ENCODE data around the gene ATXN2L.
"Not testable (repeated sequence)": the region's sequence is repeated elsewhere in the genome, so short reads cannot be mapped to it uniquely, and the experiment has no call there.

ATXN2L gene

GRCh38 chr16:28822520-28823290 lies at the start of gene ATXN2L:
TSS of gene ATXN2L (plus strand) at chr16:28822999. CDS start at chr16:28823260, 261 bp downstream.
- DNase-seq: peak; percentile 78 to 98 (median 90)

DNA sequence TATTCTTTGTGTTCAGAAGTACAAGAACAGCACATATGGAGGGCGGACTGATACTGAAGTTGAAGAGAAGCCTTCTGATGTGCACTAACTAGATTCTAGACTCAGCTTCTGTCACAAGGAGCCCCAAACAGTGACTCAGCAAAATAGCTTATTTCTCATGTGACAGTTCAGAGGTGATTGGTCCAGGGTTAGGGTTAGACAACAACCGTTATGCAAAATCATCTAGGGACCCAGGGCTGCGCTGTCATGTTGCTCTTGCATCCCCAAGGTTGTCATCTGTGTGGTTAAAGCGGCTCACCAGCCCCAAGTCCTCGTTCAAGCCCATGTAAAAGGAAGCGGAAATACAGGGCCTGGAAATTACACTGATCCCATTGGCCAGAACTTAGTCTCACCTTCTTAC lies 41.1 kb upstream of the ATXN2L start:
- DNase-seq: not testable (repeated sequence)

DNA sequence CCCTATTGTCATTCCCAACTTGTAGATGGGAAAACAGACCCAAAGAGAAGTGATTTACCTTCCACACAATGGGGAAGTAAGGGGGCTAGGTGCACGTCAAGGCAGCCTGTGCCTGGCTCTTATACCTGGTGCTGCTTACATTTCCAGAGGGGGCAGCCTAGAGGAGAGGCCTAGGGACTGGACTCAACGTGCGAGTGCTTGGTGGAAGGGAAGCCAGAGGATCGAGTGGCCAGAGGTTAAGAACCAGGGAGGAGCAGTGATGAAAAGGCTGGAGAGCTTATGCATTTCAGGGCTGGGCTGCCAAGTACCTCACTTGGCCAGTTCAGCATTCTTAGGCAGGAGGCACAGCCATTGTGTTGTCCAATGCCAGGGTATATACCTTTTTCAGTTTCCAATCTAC lies 40.4 kb upstream of the ATXN2L start:
- DNase-seq: not testable (repeated sequence)

DNA sequence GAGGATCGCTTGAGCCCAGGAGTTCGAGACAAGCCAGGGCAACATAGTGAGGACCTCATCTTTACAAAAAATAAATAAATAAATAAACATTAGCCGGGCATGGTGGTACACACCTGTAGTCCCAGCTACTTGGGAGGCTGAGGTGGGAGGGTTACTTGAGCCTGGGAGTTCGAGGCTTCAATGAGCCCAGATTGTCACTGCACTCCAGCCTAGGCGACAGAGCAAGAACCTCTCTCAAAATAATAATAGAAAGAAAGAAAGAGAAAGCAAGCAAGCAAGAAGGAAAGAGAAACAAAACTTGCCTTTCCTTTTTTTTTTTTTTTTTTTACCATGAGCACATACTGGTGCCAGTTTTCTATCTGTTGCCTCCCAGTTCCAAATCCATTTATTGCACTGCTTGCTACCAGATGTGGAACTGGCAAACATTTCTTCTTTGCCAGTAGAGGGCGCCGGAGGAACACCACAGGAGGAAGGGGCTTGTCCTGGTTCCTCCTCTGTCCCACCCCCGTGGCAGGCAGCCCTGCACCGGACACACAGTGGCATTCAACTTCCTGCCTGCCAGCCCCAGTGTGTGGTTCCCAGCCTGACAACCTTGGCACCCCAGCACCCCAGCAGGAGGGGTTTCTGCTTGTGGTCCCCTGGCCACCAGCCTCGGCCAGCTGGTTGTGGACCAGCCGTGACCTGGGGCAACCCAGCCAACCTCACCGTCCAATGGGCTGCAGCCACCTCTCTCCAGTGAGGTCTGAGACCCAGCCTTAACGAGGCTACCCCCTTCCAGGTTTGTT lies 20.4 kb upstream of the ATXN2L start:
- DNase-seq: peak in 8 of 14 donors; percentile 1 to 58 (median 32)

- not testable (repeated sequence) for DNase-seq
Measured at GRCh38 chr16:28807445-28808120, 15.2 kb upstream of the ATXN2L start.

DNA sequence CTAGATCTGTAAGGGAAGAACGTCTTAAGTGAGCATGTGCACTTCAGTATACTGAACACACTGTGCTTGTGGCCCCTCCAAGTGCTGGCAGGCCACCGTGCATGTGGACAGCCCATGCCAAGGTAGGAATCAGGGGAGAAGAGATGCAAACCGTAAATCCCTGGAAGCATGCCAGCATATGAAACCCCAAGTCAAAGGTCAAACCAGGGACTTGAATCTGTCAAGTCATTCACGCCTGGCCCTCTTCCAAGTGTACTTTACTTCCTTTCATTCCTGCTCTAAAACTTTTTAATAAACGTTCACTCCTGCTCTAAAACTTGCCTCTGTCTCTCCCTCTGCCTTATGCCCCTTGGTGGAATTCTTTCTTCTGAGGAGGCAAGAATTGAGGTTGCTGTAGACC lies 2.8 kb upstream of the ATXN2L start:
- DNase-seq: no peak

- not testable (repeated sequence) for DNase-seq
Measured at GRCh38 chr16:28820546-28820945, 2.3 kb upstream of the ATXN2L start.

- peak in 1 of 14 donors; percentile 39 for DNase-seq
Measured at GRCh38 chr16:28821874-28822519, 802 bp upstream of the ATXN2L start.

GRCh38 chr16:28823291-28823872 lies 583 bp downstream of the ATXN2L start:
- DNase-seq: peak in 1 of 14 donors; percentile 25

- DNase-seq: peak; percentile 71 to 99 (median 94)
Measured at GRCh38 chr16:28823873-28824716, 1.3 kb downstream of the ATXN2L start.

- DNase-seq: no peak
Measured at GRCh38 chr16:28824717-28824973, 1.8 kb downstream of the ATXN2L start.

DNA sequence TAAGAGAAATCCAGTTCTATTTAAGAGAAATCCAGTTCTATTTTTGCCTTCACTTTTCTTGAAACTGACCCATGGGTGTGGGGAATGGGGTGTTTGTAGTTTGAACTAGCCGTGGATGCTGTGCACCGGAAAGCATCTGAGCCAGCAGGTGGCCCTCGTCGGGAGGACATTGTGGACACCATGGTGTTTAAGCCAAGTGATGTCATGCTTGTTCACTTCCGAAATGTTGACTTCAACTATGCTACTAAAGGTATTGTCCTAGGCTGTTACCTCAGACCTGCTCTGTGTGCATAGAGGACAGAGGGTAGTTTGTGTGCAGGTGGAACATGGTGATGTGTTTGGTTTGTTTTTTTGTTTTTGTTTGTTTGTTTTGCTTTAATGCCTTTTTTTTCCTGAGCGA lies 3.3 kb downstream of the ATXN2L start:
- DNase-seq: no peak

- no peak for DNase-seq
Measured at GRCh38 chr16:28829747-28830146, 6.9 kb downstream of the ATXN2L start.

DNA sequence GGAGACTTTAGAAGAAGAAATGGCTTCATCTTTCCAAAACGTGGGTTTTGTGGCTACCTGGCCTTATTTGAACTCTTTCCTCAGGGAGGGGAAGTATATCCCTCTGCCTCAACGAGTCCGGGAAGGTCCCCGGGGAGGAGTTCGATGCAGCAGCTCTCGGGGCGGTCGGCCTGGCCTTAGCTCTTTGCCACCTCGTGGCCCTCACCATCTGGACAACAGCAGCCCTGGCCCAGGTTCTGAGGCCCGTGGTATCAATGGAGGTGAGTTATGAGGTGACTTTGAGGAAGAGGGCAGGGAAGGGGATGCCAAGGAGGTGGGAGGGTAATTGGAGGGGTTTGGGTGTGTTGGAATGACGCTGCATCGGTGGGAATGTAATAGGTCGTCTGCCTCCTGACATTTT lies 7.7 kb downstream of the ATXN2L start:
- DNase-seq: no peak

GRCh38 chr16:28834349-28834748 lies 11.6 kb downstream of the ATXN2L start:
- DNase-seq: no peak

DNA sequence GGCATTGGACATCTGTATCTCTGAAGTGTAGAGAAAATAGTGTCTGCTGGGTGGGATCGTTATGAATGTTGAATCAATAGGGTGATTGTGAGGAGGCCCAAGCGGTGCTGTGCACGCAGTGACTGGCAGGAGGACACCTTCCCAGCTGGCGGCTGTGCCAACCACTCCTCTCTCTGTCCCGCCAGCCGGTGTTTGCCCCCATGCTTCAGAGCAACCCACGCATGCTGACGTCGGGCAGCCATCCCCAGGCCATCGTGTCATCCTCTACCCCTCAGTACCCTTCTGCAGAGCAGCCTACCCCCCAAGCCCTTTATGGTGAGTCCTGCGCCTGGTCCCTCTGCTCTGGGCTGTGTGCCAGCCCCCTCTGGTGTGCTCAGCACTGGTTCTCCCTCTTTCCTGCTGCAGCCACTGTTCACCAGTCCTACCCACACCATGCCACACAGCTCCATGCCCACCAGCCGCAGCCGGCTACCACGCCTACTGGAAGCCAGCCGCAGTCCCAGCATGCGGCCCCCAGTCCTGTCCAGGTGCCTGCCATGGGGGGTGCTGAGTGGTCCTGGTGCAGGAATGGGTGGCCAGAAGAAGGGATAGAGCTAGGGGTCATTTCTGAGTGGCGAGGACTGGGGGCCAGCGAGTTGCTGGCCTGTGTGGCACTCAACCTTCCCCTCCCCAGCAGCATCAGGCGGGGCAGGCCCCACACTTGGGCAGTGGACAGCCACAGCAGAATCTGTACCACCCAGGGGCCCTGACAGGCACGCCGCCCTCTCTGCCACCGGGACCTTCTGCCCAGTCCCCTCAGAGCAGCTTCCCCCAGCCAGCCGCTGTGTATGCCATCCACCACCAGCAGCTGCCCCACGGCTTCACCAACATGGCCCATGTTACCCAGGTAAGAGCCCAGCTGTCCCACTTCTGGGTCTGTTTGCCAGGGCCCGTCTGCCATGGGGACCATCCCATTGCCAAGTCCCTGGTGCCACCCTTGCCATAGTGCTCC lies 12.4 kb downstream of the ATXN2L start:
- no peak for DNase-seq

DNA sequence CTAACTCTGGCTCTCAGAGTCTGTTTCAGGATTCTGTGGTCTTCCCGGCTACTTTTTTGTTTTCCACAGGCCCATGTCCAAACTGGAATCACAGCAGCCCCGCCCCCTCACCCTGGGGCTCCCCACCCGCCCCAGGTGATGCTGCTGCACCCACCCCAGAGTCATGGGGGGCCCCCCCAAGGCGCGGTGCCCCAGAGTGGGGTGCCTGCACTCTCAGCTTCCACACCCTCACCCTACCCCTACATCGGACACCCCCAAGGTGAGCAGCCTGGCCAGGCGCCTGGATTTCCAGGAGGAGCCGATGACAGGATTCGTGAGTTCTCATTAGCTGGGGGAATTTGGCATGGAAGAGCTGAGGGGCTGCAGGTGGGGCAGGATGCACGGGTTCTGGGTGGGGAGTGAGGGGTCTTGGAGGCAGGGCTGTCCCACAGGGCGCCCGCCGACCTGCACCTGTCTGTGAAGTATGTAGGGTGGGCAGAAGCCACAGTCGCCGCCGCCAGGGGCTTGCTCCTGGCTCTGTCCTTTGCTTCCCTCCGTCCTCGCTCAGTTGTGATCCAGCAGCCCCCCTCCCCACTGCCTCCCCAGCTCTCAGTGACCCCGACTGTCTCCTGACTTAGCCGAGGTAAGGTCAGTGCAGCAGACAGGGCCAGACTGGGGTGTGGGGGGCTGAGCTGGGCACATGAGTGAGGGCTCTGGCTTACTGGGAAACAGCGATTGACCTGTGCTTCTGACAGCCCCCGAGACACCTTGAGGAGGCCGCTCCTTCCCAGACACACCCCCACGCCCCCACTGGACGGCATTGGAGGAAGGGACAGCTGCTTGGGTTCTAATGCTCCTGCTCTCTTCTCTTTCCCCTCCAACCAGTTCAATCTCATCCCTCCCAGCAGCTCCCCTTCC lies 13.3 kb downstream of the ATXN2L start:
- no peak for DNase-seq

DNA sequence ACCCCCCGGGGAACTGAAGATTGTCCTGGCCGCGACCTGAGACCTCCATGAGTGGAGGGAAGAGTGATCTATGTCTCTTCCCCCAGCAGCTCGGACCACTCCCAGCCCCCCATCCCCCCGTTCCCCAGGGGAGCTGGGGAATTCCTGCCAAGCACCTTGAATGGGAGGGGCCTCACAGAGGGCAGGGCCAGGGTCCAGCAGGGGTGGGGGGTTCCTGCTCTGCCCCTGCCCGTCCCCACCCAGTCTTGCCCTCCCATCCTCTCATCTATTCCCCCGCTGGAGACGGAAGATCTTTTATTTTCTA lies 13.9 kb downstream of the ATXN2L start:
- no peak for DNase-seq

All from C1 segment of cervical spinal cord (tissue), 14 donors.